HG03280 (cell line): ENCODE measurements around the gene DUSP8.
"Not testable (repeated sequence)": the region's sequence is repeated elsewhere in the genome, so short reads cannot be mapped to it uniquely, and the experiment has no call there.

Experiments used
- ATAC-seq: cut with Tn5 transposase; IDR thresholded peaks from one replicate; pipeline ENCODE4 v1.9.1; 2021; ENCODE audit warnings: mild to moderate bottlenecking, moderate library complexity; ENCODE audit not compliant: unreplicated experiment

DUSP8 gene

DNA sequence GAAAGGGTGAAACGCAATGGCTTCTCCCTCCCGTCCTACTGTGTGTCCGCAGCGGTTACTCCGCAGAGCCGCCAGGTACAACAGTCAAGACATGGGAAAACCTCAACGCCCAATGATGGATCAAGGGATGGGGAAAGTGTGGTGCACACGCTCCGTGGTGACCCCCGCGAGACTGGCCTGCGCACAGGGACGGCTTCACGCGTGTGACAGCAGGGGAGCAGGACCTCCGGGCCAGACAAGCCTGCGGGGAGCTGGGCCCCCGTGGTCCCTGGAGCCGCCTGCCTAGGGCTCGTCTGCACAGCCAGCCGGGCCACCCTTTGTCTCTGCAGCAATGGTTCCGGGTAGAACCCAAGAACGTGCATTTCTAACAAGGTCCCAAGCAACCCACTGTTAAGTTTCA is 53.8 kb downstream of the DUSP8 start:
- ATAC-seq: no peak

DNA sequence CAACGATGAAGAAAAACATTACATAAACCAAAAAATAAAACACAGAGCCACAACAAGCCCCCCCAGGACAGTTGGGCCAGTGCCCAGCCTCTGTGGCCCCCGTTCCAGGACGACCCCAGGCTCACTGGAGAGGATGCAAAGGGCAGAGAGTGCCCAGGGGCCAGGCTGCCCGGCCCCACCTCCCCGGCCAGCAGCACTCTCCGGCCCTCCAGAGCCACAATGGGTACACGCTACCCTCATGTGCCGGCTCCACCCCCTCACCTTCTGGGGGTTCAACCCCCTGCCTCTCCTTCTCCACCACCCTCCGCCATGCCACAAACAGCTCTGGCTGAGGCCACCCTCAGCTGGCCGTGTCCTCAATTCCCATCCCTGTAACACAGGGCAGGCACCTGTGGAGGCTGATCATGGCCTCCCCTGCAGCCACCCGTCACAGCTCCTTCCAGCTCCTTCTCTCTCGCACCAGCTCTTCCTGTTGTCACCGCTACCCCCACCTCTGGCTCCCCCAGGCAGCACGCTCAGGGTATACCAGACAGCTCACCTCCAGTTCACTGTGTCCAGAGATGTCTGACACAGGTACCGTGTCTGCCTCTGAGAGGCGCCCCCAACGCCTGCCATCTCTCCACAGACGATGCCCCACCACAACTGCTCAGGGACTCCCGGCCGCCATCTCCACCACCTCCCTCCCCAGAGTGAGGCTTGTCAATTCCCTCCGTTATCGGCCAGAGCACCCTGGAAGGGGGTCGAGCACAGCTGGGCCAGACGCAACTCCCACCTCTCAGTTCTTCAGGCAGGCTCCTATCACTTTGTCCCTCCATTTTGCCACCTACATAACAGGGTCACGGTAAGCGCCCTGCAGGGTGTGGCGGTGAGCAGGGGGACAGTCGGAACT is 54.7 kb downstream of the DUSP8 start:
- ATAC-seq: no peak

DNA sequence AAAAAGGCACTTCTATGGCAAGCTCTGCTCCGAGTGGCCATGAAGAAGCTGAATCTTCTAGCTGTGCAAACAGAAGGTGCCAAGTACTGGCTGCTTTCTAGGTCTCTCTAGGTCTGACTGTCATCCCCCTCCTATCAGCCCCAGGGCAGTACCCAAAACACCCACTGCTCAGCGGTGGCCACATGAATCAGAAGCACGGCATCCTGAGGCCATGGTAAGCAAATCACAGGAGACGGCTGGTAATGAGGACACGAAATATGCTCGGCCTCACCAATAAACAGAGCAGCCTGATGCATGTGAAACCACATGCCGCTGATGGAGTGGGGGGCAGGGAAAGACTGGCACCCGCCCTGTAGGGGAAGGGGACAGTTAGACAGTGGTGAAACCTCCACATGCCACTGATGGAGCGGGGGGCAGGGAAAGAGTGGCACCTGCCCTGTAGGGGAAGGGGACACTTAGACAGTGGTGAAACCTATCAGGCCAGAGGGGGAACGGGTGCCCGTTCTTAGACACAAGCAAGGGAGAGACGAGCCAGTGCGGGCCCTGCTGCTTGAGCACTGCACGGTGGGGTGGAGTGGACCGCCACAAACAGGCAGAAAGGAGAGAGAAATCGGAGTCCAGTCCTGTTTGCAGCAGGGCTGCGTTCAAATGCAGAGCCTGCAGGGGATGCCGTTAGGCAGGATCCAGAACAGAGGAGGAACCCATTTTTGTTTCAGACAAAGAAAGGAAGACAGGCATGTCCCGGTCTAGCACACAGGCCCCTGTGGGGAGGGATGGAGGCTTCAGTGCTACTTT is 55.6 kb downstream of the DUSP8 start:
- ATAC-seq: no peak

DNA sequence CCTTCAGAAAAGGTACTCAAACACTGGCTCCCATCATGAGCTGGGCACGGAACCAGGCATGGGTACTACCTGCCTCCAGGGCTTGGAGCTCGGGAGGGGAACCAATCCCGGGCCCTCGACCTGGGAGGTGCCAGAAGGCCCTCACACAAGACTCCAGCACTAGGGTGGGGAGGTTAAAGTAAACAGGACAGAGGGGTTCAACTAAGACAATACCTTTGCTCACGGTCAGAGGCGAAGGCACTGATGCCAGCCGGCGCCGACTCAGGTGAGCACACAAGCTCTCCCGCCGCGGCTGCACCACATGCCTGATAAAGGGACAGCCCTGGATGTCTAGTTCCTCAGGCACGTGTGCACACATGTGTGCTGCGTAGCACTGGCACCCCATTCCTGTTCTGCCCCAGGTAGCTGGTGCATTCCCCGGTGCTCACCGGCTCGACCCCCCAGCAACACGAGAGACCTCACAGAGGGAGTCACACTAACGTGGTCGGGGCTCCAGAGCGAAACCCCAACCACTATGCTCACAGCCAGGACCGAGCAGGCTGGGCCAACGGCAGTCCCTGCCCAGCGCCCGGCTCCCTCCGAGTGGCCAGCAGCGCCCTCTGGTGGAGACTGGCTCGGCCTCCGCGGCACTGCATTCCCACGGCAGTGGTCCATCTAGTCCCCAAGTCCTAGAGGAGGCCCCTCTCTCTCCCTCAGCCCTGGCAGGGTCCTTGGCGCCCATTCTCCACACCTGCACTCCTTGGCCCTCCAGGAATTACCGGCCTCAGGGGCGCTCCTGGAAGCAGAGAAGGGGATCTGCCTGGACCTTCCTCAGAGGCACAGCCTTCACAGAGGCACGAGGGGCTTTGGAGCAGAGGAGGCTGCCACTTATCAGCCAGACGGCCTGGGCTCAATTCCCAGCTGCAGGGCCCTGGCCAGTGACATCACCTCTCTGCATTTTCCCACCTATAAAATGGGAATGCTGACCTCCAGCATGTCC is 56.7 kb downstream of the DUSP8 start:
- ATAC-seq: no peak

DNA sequence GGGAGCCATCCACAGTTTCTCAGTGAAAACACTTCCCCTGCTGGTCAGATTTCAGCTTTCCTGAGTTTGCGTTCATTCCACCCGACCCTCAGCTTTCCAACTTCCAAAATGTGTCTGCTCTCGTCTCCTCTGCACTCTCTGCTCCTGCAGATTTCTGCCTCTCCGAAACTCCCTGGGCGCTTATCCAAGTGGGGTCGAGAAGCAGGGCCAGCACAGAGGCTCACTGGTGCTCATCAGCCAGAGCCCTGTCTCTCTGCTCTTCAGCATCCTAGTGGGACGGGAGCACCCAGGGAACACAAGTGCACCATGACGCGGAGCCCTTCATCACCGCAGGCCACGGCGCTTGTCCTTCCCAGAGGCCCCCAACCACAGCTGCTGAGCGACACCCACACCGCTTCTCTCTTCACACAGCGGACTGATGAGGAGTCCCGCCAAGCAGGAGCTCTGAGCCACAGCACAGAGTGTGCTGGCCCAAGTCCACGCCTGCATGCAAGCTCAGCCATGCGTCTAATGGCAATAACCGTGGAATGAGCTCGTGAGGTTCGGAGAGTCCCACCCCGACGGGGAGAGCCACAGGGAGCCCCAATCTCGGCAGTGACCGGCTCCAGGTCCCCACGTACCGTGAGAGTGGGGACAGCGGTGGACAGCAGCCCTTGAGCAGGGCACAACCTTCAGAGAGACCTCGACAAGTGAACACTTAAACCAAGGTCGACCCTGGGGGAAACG is 57.6 kb downstream of the DUSP8 start:
- ATAC-seq: no peak

DNA sequence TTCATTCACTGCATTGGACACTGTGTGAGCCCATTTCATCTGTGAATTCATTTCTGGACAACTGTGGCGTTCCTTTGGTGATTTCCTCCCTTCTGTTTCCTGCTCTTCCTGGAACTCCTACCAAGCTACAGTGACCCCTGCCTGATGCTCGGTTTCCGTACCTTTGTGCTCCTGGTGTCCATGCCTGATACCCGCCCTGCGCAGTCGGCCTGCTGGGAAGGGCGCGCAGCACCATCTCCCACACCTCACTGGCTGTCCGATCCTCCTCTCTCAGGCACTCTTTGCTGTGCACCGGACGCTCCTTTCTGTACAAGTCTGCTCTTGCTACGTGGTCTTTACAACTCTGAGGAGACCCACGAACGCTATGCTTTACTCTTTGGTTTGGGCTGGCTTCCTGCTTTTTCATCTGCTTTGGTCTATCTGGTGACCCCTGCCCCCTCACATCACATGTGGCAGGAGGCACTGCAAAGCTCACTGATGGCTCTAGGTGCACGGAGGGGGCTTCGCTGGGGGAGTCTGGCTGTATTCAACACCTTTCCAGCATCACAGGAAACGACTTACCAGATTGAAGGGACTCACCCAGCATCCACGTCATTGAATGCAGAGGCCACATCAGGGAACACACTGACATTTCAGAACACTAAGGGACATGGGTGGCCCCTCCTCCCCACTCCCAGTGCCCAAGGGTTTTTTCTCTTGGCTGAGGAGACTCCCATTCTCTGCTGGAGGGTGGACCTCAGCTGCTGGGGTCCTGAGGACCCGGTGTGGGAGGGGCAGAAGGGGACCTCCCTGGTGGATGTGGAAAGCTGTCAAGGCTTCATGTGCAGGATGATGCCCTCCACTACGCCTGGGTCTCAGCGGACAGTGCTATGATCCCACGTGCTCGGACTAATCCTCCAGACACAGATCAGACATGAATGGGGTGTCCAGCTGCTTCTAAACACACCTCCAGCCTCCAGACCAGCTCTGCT is 58.5 kb downstream of the DUSP8 start:
- ATAC-seq: no peak

DNA sequence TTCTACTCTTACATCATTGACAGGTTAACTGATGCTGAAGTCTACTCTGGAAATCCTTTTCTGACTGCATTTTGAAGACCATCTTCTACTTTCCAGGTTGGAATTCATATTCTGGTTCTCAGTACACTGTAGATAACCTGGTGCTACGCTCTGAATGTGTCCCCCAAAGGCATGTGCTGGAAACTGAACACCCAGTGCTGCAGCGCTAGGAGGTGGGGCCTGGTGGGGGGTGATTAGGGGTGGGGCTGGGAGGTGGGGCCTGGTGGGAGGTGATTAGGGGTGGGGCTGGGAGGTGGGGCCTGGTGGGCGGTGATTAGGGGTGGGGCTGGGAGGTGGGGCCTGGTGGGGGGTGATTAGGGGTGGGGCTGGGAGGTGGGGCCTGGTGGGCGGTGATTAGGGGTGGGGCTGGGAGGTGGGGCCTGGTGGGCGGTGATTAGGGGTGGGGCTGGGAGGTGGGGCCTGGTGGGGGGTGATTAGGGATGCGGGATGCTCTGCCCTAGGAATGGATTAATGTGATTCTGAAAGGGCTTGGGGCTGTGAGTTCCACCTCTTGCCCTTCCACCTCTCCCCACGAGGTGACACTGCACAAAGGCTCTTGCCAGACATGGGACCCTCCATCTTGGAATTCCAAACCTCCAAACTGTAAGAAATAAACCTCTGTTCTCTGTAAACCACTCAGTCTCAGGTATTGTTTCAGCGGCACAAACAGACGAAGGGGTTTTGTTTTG is 59.4 kb downstream of the DUSP8 start:
- ATAC-seq: not testable (repeated sequence)

DNA sequence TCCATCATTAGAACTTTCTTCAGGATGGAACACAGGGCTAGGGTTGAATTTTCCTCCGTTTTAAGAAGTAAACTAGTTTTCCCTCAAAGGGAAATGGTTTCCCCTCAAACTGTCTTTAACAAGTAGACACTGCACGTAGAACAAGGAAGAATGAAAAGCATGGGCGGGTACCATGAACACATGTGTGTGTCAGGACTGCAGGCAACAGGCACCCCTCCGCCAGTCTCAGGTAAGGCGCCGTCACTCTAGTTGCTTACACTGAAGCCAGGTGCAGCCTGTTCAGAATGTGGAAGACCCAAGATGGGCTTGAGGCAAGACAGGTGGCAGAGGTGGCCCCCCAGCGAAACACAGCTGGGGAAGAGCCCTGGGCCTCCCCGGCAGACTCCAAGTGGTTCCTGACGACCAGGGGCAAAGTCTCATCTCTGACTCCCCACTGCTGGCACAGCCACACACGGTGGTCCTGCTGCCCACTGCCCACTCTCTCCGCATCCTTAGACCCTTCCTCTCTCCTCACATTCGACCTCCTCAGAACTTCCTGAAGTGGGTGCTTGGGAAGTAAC is 60.1 kb downstream of the DUSP8 start:
- no peak for ATAC-seq

DNA sequence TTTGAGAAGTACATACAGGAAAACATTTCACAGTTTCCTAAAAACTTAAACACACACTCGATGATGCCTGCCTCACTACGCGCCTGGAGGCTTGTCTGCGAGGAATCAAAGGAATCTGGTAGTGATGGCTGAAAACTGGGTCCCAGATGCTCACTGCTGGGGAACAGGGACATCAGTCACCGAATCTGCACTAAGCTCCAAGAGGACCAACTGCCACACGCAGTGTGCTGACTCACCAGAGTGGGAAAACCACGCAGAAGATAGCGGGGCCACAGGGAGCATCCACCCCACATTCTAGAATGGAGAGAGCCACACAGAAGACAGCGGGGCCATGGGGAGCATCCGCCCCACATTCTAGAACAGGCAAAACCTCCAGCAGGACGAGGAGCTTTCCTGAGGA is 61.1 kb downstream of the DUSP8 start:
- no peak for ATAC-seq

DNA sequence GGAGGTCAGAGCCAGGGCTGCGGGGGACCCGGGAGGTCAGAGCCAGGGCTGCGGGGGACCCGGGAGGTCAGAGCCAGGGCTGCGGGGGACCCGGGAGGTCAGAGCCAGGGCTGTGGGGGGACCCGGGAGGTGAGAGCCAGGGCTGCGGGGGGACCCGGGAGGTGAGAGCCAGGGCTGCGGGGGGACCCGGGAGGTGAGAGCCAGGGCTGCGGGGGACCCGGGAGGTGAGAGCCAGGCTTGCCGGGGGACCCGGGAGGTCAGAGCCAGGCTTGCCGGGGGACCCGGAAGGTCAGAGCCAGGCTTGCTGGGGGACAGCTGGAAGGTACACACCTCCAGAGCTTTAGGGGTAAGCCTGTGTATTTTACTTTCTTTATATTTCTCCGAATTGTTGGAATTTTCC is 61.7 kb downstream of the DUSP8 start:
- not testable (repeated sequence) for ATAC-seq

DNA sequence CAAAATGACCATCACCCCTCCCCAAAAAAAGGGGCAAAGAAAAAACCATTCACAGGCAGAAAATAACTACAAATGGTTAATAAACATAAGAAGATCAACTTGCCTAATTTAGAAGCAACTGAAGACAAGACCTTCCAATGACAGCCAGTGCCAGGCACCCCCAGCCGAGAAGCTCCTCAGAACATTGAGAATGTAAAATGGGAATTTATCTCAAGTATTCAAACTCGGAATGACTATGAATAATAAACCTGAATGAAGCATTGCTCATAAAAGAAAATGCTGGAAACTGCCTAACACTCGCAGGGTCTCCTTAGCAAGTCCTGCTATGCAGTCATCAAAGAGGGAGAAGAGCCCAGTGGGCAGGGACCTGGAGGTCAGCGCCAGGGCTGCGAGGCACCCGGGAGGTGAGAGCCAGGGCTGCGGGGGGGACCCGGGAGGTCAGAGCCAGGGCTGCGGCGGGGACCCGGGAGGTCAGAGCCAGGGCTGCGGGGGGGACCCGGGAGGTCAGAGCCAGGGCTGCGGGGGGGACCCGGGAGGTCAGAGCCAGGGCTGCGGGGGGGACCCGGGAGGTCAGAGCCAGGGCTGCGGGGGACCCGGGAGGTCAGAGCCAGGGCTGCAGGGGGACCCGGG is 62.3 kb downstream of the DUSP8 start:
- no peak for ATAC-seq

DNA sequence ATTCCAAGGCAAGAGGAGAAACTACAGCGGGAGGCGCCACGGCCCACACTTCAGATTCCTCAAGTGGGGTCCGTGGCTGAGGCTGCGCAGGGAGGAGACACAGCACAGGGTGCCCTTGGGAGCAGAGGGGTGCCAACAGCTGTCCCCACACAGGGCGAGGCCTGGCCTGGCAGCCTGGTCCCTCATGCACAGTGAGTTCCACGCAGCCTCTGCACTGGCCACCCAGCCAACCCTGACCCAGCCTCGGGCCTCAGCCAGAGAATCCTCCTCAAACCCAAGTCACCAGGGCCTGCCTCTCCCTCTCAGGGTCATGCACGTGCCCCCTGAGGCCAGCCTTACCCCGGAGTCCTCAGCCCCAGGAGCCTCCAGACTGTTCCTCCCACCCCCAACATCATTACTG is 63.1 kb downstream of the DUSP8 start:
- ATAC-seq: no peak

DNA sequence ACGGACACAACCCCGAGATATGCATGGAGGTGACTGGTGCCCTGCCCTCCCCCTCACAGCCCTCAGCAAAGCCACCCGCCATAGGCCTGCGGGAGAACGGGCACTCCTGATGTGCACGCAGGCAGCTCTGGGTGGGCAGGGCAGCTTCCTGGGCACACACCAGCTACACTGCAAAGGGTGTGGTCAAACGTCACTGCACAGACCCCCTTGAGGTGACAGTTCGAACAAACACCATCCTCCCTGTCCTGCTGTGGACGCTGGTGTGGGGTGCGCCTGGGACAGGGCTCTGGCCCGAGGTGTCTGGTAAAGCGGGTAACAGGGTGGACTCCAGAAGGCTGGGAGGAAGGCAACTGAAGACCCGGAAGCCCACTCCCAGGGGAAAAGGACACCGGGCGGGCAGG is 63.6 kb downstream of the DUSP8 start:
- no peak for ATAC-seq

DNA sequence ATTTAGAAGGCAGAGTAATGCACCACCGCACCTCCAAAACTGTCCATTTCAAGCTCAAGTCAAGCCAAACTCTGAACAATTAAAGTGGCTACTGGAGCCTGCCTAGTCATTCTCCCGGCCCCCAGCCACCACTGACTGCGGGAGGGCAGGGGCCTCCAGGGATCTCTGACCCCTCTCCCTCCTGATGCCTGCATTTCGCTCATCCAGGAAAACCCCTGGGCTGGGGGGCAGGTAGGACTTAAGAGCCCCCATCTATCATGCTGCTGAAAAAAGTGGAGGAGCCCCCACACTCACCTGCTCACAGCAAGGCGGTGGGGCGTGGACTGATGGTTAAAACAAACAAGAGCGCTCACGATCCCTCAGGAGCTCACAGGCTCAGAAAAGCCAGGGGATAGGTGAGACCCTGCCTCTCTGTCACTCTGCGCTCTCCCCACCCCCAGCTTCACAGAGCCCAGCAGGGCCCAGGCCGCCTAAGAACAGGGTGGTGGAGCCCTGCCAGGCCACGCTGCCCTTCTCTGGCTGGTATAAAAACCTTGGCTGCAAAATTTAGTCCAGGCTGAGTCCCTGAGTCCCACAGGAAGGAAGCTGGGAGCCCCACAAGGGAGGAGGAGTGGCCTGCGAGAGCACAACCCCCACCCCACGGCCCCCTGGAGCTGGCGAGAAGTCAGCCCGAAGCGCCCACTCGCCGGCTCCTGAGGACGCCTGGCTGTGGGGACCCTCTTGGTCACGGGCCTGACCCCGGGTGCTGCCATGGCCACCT is 64.5 kb downstream of the DUSP8 start:
- no peak for ATAC-seq

DNA sequence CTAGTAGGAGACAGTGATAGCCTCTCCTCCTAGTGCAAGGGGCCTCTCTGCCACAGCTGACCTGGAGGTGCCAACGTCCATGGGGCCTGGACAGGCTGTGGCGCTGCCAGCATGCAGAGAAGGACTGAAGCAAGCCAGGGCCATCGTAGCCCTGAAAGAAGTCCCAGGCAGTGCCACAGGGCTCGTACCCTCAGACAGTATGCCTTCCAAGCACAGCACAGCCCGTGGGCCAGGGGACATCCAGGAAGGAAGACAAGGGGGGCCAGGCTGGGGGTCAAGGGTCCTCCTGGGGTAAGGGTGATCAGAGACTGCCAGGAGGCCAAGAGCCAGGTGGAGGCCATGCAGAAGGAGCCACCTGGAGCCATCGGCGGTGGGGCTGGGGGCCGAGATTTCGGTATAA is 65.1 kb downstream of the DUSP8 start:
- ATAC-seq: no peak

DNA sequence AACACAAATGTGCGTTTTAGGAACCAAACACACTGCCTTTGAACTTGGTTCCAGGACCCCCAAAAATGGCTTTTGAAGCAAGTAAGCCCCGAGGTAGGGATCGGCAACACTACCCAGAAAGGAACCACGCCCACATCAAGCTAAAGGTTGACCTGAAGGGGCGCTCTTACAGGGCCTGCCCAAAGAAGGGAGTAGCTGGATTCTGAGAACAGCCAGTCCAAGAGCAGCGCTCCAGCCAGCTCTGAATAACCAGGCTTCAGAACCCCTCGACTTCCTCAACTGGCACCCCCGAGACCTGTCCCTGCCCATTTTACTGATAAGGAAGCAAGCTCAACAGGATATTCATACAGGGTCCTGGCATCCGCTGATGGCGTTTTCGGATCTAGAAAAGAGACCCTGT is 66.6 kb downstream of the DUSP8 start:
- ATAC-seq: no peak
